Activated naive CD4-positive, alpha-beta T cell treated with anti-CD3 and anti-CD28 coated beads for 36 hours (primary cell): Measurements from ENCODE around the gene LDLRAD4. TPM values are rescaled to one million over a fixed set of nuclear protein-coding genes. Genes with fewer than 3 reads are reported as not detected.

Experiments used
- CTCF ChIA-PET: fragments of 350-600 bp; sonication (Branson Sonifier 250); formaldehyde crosslinking; loops from one replicate; lab custom pipeline; 2021; ENCODE audit warnings: antibody characterized with exemption; lab: Charles Lee
- DNase-seq: peaks from one replicate; pipeline ENCODE4 v3.0.0-alpha.2; 2020
- H3K27ac Mint-ChIP-seq: one replicate; pipeline ENCODE4 v1.8.0; 2021; ENCODE audit warnings: mild to moderate bottlenecking, mixed read lengths
- H3K27me3 Mint-ChIP-seq: one replicate; pipeline ENCODE4 v1.8.0; 2021; ENCODE audit warnings: low read depth, mixed read lengths
- H3K36me3 Mint-ChIP-seq: one replicate; pipeline ENCODE4 v1.8.0; 2021; ENCODE audit warnings: low read depth, mixed read lengths
- H3K4me1 Mint-ChIP-seq: one replicate; pipeline ENCODE4 v1.8.0; 2021; ENCODE audit warnings: low read depth, mixed read lengths
- H3K4me3 Mint-ChIP-seq: one replicate; pipeline ENCODE4 v1.8.0; 2021; ENCODE audit warnings: mild to moderate bottlenecking, moderate library complexity, mixed read lengths
- H3K9me3 Mint-ChIP-seq: one replicate; pipeline ENCODE4 v1.8.0; 2021; ENCODE audit warnings: mixed read lengths
- intact Hi-C: fragments of 100-400 bp; cut with micrococcal nuclease; formaldehyde crosslinking; loops from one replicate; pipeline ENCODE4 v1.15.1; 2023
- microRNA-seq: library from miRNA; unstranded; fragments of <30 nt; microRNA quantifications from one replicate; pipeline ENCODE4 v1.2.0, GENCODE V29; 2022; ENCODE audit warnings: borderline microRNAs expressed, borderline replicate concordance
- total RNA-seq, 2 experiments: library from RNA; stranded (reverse); gene quantifications; one replicate each; pipeline ENCODE4 v1.2.3, GENCODE V29; 2021

Gene LDLRAD4
- total RNA-seq, 2 experiments from 2014 or later, result 19.4 to 21.3 TPM

DNA sequence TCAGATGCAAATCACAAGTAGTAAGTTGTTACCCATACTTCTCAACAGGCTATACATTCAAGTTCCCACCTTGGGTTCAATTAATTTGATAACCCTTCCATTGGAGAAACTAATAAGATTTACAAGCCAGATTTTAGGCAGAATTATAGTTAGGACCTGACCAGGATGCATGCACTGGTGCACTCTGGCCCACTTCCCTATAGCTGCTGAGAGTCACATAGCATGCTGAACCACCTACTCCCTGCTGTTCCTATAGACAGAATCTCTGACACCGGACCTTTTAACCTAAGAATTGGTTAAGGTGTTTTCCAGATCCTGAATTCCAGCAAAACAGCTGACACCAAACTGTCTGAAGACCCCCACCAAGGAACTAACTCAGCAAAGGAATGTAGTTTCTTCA, 481.6 kb downstream of the LDLRAD4 start:
- no peak for DNase-seq
- CTCF ChIA-PET, result interaction anchor here (1.1 kb wide), 1 partner anchor 10 kb away, joined by 3 read pairs; no protein-coding TSS in a partner anchor
- peaks cover 4% of the 10 kb centered on the region for H3K4me1 Mint-ChIP-seq
- no peaks in the 10 kb centered on the region for H3K27me3 Mint-ChIP-seq
- H3K9me3 Mint-ChIP-seq, result peaks cover 41% of the 10 kb centered on the region
- H3K4me3 Mint-ChIP-seq, result no peak overlapping the region
- no peak overlapping the region for H3K27ac Mint-ChIP-seq
- intact Hi-C loops, result no loop called here
- peaks cover 46% of the 10 kb centered on the region for H3K36me3 Mint-ChIP-seq

Small RNA genes within 50 kb of the gene (microRNA-seq; reads per million reads assigned to microRNA genes)
- gene MIR4526 (not detected), gene MIR5190 (not detected)

Other genes with a start within 250 kb of the LDLRAD4 start
- gene CEP192, start 227.4 kb upstream of the LDLRAD4 start, total RNA-seq, result 10 to 100 TPM; 32.7 to 33.6 TPM